ENCODE measurements around the gene BRSK2.
"Not testable (repeated sequence)": the region's sequence is repeated elsewhere in the genome, so short reads cannot be mapped to it uniquely, and the experiment has no call there.

The BRSK2 gene

DNA sequence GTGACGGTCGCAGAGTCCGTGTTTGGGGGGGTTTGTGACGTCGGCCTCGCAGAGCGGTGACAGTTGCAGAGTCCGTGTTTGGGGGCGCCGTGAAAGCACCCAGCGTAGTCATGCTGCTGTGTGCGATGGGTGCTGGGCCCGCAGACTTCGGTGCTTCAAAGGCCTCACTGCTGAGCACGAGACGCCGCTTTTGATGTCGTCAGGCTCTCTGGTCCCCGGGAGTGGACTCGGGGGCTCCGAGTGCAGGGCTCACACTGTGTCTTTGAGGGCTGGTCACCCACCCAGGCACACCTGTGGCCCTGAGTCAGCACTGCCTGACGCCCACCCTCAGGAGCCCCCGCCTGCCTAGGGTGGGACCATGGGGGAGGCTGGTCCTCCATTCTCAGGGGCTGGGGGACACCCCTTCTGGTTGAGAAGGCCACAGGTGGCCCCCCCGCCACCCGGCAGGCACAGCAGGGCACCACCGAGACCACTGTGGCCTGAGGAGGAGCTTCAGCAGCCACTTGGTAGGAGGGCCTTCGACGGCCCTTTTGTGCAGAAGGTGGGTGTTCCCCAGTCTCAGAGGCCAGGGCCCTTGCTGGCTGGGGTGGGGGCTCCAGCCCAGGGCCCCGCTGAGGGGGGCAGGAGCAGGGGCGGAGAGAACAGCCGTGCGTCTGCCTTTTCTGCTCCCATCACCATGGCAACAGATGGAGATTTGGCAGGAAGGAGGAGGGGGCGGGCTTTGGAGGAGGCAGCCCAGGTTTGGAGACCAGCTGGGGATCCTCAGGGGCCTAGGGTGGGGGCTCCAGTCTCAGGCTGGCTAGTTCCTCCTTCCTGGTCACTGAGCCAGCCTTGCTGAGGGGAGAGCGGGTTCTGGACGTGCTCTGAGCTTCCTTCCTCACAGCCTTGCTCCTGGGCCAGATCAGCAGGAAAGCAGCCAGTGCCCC is 20.9 kb downstream of the BRSK2 start:
- DNase-seq = peak; percentile 86

DNA sequence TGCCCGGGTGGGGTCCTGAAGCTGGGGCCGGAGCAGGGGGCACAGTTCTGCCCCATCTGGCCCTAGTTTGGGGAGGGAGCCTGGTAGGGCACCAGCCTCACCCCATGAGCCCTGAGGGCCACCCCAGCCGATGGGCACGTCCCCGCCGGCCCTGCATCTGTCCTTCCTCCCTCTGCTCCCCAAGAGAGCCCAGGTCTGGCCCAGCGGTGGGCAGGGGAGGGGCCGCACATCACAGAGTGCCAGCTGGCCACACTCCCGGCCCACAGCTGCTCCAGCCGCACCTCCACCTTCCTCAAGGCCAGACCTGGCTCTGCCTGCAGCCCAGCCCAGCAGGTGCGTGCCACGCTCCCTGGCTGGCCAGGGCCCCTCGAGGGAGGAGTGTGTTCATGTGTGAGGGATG is 21.6 kb downstream of the BRSK2 start:
- DNase-seq = no peak

DNA sequence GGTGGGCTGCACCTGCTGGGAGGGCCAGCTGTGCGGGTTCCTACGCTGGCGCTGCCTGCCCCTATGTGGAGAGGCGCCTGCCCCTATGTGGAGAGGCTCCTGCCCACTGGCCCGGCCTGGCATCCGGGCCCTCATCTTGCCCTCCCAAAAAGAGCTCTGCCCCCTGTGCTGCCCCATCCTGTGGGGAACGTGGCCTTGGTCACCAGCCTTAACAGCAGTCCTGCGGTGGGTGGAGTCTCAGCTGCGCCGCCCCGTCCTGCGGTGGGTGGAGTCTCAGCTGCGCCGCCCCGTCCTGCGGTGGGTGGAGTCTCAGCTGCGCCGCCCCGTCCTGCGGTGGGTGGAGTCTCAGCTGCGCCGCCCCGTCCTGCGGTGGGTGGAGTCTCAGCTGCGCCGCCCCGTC is 22.0 kb downstream of the BRSK2 start:
- not testable (repeated sequence) for DNase-seq

DNA sequence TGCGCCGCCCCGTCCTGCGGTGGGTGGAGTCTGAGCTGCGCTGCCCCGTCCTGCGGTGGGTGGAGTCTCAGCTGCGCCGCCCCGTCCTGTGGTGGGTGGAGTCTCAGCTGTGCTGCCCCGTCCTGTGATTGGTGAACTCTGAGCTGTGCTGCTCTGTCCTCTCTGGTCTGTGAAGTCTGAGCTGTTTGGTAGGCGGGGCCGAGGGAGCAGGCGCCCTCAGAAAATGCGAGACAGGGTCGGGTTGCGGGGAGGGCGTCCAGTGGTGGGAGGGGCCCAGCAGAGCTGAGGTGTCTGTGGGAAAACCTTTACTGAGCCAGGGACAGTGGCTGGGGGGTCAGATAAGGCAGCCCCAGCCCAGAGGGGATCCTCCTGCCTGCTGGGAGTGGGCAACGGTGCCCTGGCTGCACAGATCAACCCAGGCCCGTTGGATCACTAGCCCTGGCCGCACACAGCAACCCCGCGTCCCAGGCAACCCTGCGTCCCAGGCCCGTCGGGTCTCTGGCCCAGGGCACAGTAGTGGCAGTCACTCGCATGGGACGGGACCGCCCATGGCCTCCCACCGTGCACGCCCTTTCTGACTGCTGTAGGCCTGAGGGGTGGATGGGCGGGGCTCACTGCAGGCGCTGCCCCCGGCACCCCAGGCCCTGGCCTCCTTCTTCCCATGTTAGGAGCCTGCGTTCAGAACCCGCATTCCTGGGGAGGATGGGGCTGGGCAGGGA is 22.8 kb downstream of the BRSK2 start:
- DNase-seq = no peak

DNA sequence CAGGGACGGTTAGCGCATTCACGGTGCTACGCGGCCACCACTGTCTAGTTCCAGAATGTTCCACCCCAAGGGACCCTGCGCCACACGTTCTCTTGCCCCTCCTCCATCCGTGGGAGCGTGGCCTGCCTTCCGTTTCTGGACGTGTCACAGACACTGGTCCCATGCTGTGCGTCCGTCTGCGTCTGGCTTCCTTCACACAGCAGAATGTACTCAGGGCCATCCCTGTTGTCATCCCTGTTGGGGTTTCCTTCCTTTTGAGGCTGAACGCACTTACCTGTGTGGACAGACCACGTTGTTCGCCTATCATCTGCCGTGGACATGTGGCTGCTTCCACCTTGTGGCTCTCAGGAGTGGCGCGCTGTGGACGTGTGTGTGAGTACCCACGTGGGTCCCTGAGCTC is 24.9 kb downstream of the BRSK2 start:
- DNase-seq = no peak

DNA sequence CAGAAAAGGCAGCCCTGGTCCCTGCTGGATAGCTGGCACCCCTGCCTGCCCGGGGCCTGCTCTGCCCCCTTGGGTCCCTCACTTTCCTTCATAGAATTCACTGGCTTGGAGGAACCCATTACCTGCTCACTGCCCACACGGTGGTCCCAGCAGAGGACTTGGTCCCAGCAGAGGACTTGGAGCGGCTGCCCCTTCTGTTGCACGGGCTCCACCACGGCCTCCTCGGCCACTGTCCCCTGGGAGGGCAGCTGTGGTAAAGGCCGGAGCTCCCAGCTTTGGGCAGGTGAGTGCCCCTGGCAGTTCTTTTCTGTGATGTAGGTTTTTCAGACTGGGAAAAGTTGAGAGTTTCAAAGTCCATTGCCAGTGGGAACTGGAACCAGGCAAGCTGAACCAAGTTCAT is 25.9 kb downstream of the BRSK2 start:
- no peak for DNase-seq

DNA sequence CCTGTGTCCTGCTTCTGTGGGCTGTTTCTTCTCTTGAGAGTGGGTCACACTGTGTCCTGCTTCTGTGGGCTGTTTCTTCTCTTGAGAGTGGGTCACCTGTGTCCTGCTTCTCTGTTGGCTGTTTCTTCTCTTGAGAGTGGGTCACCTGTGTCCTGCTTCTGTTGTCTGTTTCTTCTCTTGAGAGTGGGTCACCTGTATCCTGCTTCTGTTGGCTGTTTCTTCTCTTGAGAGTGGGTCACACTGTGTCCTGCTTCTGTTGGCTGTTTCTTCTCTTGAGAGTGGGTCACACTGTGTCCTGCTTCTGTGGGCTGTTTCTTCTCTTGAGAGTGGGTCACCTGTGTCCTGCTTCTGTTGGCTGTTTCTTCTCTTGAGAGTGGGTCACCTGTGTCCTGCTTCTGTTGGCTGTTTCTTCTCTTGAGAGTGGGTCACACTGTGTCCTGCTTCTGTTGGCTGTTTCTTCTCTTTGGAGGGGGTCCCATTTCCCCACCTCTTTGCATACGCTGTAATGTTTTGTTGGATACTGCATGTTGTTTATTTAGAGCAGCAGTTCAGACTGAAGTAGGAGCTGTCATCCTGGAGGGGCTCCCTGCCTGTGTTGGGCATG is 28.6 kb downstream of the BRSK2 start:
- not testable (repeated sequence) for DNase-seq

DNA sequence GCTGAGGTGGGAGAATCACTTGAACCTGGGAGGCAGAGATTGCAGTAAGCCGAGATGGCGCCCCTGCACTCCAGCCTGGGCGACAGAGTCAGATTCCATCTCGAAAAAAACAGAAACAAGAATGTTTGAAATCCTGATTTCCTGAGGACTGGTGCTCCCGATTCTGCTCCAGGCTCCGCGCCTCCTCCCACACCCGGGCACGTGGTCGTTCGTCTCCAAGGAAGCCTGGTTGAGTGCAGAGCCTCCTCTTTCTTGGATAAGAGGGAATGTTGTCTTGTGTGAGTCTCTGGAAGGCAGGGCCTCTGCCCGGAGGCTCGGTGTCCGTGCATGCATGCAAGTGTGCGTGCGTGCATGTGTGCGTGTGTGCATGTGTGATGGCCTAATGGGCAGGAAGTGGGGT is 30.1 kb downstream of the BRSK2 start:
- DNase-seq = no peak

DNA sequence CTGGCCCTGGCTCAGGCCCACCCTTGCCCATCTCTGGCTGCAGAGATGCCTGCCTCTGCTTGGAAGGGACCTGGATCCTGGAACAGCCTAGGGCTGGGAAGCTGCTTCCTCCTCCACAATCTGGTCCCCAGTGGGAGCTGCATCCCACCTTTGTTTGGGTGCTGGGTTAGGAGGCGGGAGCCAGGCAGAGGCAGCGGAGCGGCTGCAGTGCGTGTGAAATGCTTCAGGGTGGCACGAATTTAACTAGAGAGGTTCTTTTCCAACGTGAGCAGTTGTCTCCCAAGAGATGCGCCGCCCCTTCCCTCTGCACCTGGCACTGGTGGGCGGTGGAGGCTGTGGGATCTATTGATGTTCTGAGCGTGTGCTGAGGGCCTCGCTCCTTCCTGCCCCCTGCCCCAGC is 31.6 kb downstream of the BRSK2 start:
- no peak for DNase-seq

DNA sequence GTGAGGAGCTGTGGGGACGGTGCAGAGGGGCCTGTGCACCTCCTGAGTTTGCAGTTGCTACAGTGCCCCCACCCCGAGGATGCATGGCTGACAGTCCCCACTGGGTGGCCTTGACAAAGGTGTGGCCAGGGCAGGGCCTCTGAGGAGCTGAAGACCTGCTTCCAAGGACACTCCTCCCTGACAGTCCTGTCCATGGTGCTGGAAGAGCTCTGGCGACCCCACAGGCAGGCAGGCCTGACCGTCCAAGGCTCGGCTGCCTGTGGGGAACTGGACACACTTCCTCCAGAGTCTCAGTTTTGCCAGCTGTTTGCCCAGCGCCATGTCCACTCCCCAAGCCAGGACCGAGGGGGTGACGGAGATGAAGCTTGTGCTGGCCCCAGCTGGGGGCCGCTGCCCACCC is 32.7 kb downstream of the BRSK2 start:
- no peak for DNase-seq

DNA sequence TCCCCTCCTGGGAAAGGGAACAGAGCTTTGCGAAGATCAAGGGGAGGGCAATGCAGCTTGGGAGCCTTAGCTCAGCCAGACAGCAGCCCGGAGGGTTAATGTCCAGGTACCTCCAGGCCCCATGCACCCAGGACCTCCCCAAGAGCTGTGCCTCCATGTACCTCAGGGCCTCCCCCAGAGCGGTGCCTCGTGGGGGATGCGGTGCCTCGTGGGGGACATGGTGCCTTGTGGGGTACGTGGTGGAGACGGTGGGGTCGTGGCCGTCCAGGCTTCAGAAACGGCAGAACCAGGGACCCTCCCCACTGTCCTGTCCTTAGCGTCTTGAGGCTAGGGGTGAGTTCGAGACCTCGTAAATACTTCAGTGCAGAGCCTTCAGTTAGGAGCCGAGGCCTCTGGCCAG is 33.2 kb downstream of the BRSK2 start:
- no peak for DNase-seq

DNA sequence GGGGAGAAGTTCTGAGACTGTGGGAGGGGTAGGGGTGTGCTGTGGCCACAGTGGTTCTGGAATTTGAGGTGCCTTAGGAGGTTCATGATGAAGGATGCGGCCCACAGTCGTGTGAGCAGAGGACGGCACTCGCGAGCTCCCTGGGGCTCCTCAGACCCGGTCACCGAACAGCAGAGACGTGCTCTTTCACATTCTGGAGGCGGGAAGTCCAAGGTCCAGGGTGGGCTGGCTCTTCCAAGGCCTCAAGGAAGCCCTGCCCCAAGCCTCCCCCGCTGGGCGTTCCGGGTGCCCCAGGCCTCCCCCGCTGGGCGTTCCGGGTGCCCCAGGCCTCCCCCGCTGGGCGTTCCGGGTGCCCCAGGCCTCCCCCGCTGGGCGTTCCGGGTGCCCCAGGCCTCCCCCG is 33.7 kb downstream of the BRSK2 start:
- DNase-seq = not testable (repeated sequence)

DNA sequence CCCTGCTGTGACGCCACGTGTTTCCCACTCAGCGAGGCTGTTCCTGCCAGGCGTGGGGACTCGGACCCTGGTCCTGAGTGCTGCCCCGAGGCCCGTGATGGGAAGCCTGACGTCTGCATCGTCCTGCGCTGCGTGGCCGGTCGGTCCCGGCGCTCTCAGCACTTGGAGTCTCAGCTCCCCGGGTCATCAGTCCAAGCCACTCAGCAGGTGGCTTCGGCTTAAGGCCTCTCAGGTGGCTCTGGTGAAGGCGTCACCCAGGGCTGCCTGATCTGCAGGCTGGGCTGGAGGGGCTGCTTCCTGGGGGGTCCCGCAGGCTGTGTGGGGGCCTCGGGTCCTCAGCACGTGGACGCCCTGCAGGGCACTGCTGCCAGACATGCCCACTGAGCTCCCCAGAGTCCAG is 35.3 kb downstream of the BRSK2 start:
- DNase-seq = no peak

DNA sequence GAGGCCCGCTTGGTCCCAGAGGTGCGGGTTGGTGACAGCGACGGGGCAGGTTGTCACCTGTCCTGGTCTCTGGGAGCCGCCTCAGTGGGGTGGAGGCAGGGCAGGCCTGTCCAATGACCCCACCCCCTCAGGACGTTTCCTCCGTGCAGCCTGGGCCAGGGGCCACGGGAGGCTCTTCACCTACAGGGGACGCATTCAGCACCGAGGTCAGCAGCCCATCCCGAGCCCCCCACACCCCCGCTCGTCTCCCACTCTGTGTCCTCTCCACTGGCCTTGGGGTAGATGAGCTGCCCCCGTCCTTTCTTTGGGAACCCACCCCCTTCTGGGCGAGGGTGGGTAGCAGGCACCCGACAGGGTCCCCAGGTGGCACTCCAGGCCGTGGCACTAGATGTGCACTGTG is 35.7 kb downstream of the BRSK2 start:
- DNase-seq = no peak

DNA sequence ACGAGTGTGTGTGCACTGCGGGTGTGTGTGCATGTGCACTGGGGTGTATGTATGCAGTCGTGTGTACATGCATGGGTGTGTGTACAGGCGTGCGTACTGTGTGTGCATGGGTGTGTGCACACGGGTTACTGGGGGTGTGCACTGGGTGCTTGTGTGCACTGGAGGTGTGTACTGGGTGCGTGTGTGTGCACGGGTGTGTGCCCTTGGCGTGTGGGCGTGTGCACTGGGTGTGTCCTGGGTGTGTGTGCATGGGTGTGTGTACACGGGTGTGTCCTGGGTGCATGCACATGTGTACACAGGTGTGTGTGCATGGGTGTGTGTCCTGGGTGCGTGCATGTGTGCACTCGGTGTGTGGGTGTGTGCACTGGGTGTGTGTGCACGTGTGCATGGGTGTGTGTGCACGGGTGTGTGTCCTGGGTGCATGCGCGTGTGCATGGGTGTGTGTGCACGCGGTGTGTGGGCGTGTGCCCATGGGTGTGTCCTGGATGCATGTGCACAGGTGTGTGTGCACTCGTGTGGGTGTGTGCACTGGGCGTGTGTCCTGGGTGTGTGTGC is 39.1 kb downstream of the BRSK2 start:
- DNase-seq = no peak

DNA sequence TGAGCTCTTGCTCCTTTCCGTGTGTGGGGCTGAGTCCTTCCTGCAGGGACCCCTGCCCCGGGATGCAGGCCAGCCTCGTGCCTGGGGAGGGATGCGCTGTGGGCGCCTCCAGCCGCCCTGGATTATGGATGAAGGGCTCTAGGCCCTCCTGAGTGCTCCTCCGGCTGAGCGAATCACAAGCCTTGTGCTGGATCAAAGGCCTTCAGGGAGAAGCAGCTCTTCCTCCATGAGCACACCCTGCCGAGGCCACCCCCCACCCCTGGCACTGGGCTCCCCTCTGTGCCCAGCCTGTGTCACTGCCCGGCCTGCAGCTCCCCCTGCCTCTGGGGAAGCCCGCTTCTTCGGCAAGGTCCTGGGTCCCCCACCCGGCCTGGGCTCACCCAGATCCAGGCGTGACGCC is 43.8 kb downstream of the BRSK2 start:
- DNase-seq = no peak

DNA sequence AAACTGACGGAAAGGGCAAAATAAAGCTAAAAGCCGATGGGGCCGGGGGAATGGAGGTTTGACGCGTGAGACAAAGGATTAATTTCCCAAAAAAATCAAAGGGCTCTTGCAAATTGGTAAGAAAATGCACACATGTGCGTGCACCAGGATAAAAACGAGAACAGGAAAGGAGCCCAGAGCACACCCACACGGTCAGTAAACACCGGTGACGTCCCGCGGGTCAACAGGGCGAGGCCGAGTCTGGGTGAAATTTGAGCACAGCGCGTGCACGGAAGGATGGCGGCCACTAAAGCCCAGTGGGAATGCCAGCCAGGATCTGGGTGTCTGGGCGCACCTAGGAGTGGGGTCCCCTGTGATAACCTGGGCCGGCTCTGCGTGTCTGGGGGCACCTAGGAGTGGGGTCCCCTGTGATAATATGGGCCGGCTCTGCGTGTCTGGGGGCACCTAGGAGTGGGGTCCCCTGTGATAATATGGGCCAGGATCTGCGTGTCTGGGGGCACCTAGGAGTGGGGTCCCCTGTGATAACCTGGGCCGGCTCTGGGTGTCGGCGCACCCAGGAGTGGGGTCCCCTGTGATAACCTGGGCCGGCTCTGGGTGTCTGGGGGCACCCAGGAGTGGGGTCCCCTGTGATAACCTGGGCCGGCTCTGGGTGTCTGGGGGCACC is 44.4 kb downstream of the BRSK2 start:
- no peak for DNase-seq

DNA sequence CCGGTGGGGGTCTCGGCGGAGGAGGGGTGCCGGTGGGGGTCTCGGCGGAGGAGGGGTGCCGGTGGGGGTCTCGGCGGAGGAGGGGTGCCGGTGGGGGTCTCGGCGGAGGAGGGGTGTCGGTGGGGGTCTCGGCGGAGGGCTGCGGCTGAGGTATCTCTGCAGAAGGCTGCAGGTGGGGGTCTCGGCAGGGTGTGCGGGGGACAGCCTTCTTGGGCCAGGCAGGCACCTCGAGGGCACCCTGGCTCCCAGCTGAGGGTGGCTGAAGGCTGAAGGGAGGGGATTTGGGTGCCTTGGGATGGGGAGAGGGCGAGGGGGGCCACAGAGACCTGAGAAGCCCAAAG is 45.7 kb downstream of the BRSK2 start:
- DNase-seq = not testable (repeated sequence)

DNA sequence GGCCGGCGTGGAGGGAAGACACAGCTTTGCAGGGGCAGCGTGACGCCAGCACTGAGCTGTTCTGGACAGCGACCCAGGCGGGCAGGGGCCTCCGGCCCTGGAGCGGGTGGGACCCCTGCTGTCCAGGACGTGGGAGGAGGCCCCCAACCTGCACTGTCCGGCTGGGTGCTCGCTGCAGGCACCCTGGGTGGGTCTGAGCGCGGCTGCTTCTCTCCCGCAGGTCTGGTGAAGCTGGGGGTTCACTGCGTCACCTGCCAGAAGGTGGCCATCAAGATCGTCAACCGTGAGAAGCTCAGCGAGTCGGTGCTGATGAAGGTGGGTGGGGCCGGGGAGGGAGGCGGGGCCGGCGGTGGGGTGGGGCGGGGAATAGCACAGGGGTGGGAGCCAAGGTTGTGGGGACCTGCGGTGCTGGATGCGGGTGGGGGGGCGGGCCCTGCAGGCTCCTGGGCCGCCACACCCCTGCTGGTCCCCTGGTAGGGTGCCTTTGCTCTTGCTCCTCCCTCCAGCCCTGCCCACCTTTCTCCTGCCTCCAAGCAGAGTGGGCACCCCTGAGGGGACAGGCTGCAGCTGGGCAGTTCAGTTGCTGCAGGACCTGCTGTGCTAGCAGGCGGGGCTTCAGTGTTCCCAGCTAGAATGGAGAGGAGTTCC is 46.2 kb downstream of the BRSK2 start:
- peak; percentile 55 for DNase-seq

DNA sequence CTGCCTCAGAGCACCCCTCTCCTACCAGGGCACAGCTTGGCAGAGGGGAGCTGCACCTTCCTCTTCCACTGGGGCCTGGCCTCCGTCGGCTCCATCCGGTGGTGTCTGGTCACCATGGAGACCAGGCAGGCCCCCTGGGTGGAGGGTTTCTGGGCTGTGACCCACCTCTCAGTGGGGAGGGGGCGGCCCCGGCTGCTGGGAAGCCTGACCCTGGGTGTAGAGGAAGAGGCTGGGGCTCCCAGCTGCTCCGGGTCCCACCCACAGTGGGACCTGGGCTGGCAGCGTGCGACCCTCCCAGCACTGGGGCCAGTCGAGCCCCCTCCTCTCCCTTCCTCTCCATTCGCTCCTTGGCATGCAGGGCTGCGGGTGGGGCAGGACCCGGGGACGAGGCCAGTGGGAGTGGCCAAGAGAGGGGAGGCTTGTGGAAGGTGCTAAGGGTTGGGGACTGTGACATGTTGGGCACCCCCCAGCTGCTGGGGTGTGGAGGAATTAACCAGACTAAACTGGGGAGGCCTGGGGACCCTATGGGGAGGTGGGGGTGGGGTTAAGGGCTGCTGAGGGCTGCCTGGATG is 46.8 kb downstream of the BRSK2 start:
- DNase-seq = peak; percentile 63

DNA sequence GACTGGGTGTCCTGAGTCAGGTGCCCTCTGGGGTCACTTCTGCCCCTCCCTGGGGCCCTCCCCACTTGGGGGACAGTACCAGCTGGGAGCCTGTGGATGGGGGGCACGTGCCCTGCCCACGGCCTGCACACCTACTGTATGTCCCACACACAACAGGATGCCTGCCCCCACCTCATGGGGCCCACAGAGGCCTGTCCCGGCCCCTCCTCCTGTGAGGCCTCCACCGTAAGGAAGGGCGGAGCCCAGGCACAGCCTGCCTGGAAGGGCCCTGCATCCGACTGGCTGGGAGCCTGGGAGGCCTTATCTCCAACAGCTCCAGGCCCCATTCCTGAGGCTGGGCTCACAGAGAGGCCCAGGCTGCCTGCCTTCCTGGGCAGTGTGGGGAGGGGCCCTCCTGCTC is 47.8 kb downstream of the BRSK2 start:
- DNase-seq = no peak

DNA sequence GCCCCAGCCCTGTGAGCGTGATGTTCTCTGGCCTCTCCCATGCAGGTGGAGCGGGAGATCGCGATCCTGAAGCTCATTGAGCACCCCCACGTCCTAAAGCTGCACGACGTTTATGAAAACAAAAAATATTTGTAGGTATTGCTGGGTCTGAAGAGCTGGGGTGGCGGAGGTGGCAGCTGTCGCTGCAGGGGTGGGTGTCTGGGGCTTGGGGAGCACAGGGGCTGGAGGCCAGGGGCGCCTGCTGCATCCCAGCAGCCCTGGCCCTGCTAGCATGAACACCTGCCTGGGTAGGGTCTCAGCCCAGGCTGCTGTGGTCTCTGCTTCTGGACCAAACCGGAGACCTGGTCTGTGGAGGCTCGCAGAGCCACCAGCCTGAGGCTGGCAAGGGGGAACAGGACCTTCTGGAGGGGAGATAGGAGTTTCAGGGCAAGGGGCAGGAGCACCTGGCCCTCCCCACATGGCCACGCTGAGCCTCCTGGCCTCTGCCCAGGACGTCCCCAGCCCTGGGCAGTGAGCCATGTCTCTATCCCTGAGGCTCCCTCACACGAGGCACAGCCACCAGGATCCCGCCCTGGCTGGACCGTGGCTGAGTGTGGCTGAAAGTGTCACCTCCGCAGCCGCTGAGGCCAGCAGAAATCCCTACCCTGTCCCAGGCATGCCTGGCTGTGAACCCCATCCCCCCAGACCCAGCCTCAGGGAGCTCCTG is 48.7 kb downstream of the BRSK2 start:
- no peak for DNase-seq
